Measurements from ENCODE around the gene MCCC1.
A peak's percentile ranks its signal among the peaks of the same experiment; 100 is the strongest.

The MCCC1 gene

DNA sequence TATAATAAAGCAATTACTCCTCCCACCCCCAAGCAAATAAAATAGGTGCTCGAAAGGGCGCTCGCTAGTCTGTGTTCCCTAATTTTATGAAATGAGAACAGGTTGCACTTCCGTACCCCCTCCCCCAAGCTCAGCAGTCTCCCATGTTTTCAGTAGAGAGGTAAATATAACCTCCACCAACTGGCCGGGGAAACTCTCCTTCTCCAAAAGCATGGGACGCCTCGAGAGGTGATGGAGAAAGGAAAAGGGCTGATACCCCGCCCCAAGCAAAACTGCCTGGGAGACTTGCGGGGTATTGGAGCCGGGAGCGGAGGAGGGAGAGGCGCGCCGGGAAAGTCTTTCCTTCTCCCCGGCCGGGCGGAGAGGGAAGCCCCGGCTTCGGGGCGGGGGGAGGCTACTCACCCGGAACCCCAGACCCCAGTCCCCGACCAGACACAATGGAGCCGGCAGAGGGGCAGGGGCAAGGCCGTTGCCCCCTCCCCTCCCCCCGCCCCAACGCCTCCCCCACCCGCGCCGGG lies 119.6 kb downstream of the MCCC1 start:
- peak; percentile 58 for DNase-seq

DNA sequence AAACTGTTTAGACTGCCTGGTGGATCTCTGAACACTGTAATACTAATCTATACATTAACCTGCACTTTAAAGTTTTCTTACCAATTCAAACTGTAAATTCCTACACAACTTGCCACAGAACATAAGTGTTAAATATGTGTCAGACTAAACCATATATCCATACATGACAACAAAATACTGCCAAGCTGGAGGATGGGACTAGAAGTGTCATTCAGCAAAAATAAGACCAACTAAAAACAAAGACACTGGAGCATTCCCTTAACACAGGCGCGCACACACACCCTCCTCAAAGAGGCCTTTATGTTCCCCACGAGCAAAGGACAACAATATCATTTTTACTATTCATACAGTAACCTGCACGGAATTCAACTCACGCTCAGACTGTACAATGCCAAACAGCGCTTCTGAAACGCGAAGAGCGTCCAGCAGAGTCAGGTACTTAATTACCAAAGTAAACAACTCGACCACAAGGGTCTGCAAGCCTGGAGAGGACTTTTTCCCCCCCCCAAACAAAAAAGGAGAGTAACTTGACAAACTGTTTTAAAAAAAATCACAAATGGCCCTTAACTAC lies 120.1 kb downstream of the MCCC1 start:
- no peak for DNase-seq

DNA sequence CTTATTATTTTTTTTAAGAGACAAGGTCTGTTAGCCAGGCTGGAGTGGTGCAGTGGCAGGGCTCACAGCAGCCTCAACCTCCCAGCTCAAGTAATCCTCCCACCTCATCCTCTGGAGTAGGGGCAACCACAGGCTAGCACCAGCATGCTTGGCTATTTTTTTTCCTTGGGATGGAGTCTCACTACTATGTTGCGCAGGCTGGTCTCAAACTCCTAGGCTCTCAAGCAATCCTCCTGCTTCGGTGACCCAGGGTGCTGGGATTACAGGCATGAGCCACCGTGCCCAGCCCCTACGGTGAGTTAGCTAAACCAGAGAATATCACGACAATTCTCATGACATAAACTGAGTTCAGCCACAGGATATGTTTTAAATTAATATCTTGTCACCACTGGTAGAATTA lies 120.9 kb downstream of the MCCC1 start:
- DNase-seq, result no peak

DNA sequence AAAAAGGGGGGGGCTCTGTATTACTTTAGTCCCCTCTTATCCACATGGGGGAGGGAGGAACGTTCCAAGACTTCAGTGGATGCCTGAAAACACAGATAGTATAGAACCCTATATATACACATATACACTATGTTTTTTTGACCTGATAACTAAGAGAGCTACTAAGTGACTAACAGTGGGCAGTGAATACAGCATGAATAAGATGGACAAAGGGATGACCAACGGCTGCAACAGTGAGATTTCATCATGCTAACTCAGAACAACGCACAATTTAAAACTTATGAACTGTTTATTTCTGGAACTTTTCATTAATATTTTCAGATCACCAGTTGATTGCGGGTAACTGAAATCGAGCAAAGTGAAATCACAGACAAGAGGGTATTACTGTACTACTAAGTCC lies 126.2 kb downstream of the MCCC1 start:
- no peak for DNase-seq

DNA sequence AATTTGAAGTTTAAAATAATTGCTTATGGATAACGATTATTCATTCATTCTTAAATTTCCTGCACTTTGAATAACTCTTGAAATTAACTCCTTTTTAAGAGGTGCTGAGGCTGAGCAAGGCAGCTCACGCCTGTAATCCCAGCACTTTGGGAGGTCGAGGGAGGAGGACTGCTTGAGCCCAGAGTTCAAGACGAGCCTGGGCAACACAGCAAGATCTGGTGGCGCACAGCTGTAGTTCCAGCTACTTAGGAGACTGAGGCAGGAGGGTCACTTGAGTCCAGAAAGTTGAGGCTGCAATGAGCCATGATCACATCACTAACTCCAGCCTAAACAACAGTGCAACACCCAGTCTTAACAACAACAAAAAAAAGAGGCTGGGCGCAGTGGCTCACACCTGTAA lies 126.9 kb downstream of the MCCC1 start:
- no peak for DNase-seq

DNA sequence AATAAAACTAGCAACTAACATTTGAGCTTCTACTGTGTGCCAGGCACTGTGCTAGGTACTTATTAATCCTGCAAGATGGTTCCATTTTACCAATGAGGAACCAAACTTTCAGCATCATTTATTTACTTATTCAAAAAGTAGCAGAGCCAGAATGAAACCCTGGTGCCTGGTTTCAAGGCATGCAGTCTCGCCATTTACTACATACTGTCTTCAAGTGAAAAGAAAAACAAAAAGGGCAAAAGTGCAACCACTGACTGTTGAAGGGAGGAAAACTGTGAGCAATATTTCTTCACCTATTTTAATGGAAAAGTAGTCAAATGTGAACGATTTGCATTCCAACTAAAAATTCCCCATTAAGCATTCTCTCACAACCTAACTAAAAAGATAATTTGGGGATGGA lies 127.7 kb downstream of the MCCC1 start:
- DNase-seq, result no peak

DNA sequence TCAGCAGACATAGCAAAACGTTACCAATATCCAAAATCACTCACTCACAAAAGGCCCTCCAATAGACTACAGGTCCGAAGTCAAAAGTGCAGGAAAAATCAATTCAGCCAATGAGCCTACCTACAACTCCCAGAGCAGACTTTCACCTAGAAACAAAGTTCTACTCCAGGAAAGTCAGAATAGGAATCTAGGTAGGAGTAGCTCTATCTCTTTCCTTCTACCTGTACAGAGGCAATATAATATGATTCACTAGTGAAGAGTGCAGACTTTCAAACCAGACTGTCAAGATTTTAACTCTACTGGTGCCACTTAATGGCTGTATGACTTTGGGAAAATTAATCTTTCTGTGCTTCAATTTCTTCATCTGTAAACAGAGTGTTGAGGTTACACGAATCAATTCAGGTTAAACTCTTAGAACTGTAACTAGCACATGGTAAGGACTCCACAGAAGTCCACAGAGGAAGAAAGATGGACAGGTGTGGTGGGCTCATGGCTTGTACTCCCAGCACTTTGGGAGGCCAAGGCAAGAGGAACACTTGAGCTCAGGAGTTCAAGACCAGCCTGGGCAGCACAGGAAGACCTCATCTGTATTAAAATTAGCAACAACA lies 128.4 kb downstream of the MCCC1 start:
- DNase-seq, result no peak

DNA sequence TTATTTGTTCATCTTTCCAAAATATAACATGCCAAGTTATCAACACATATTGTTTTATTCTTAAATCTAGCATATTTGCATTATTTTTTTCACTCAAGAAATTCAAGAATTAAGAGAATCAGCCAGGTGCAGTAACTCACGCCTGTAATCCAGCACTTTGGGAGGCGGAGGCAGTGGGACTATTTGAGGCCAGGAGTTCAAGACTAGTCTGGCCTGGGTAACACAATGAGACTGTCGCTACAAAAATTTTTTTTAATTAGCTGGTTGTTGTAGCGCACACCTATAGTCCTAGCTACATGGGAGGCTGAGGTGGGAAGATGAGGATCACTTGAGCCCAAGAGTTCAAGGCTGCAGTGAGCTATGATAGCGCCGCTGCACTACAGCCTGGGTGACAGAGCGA lies 129.4 kb downstream of the MCCC1 start:
- no peak for DNase-seq

DNA sequence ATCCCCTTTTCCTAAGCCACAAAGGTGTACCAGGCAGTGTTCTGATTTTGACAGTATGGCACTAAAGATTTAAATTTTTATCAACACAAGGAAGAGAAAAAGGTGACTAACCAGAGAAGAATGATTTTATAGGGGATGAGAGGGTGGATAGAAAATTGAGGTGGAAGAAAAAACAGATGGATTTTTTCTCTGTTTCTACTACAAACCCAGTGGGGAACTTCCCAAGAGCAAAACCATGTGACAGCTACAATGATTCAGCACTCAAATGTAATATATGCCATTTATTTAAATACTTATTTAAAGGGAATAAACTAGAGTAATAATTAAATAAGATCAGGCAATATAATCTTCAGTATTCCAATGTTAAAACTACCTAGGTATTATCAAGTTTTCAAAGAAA lies 130.0 kb downstream of the MCCC1 start:
- no peak for DNase-seq

DNA sequence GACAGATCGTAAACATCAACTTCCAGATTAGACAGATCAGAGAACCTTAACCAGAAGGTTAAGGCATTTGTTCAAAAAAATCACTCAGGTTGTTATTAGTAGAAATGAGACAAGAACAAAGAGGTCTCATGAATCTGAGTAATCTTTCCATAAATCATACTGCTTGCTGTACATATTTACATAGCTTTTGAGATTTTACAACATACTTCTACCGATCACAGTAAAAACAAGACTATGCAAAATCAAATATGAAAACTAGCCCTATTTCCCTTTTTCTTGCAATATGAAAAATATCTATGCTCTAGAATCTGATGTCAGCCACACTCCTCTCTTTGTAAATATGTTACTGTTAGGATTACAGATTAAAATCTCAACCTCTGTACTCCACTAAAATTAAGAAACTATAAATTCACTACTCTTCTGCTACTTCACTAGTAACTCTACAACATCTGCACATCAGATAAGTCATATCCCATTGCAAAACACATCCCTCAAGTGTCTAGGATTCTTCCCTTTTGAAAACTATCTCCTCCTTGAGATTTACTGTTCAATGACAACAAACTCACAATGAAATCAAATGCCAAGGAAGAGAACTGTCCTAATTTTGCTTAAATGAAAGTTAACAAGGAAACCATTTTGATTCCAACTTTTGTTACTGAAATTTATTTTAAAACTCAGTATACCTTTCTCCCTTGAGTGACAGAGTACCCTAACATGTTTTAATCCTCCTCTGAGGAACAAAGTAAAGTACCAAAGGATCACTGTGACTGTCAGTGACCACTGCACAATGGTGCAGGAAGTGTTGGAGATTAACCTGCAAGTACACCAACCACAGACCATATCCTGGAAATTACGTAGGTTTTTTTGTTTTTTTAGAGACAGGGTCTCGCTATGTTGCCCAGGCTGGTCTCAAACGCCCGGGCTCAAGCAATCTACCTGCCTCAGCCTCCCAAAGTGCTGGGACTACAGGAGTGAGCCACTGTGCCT lies 131.8 kb downstream of the MCCC1 start:
- DNase-seq, result no peak

DNA sequence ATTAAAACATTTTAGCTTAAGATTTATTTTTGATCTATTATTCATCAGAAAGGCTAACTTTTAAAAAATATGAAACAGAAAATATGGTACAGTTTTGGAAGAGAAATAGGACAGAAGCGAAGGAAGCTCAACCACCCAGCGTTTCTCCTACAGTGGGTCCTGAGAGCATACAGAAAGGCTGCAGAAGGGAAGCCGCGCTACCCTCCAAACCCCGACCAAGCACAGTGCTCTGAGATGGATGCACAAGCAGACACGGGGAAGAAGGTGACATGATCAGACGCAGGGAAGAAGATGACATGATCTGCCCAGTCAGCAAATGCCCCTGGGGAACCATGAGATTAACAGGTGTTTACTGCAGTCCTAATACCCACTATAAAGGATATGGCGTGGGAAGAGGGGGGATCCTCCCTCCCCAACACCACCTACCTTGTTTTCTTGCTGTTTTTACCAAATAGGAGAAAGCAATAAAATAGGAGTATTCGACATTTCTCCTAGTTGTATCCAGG lies 133.4 kb downstream of the MCCC1 start:
- DNase-seq, result no peak

All from left hindlimb (tissue), 1 donor.